Measurements from ENCODE around the gene PLXNC1. TPM values are rescaled to one million over a fixed set of nuclear protein-coding genes. Genes with fewer than 3 reads are reported as not detected.
A peak's percentile ranks its signal among the peaks of the same experiment; 100 is the strongest.

Gene PLXNC1
- total and polyA plus RNA-seq, 5 experiments from 2014 or later, result 2.9 to 9.4 (median 4.1) TPM

DNA sequence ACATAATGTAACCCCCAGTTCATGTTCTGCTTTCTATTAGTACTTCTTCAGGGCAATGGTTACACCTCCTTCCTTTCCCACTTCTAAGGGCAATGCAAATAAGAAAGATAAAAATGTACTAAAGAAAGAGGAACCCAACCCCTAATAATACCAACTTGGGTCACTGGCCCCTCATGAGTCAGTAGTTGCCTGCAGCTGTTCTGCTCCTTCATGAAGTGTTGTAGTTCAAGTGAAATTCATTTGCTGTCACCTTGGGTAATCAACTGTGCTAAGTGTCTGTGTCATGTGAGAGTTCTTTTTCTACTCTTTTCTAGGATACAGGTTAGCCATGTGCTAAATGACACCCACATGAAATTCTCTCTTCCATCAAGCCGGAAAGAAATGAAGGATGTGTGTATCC lies 91.8 kb downstream of the PLXNC1 start:
- H3K36me3 Mint-ChIP-seq, result peaks cover 0 to 48% (median 26%) of the 10 kb centered on the region in 3 donors
- DNase-seq, result no peak
- H3K4me3 Mint-ChIP-seq, result no peak overlapping the region
- H3K9me3 Mint-ChIP-seq, result no peaks in the 10 kb centered on the region
- H3K27ac Mint-ChIP-seq, result peak overlapping the region in 2 of 10 donors; percentile 2 to 45
- no peaks in the 10 kb centered on the region for H3K27me3 Mint-ChIP-seq
- POLR2A ChIA-PET, result no interaction called here
- H3K4me1 Mint-ChIP-seq, result peaks cover 8 to 50% (median 13%) of the 10 kb centered on the region in 4 donors
- peak in 1 of 2 donors; percentile 49 for ATAC-seq

DNA sequence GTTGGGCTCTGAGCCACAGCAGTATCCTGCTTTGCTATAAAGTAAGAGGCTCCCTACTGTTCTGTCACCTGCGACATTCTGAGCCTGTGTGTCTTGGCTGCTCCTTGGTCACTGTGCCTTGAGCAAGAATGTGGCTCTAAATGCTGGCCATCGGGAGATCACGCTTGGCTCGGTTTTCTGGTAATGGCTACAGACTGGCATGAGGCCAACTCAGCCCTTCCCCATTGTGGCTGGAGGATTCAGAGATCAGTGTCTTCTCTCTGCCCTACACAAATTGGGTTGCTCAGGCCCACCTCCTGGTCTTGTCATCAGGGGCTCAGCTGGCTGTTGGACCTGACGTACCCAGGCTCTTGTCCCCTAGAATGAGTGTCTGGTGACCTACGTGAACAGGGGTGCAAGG lies 94.5 kb downstream of the PLXNC1 start:
- DNase-seq (no peak), ATAC-seq (no peak)
- no peaks in the 10 kb centered on the region for H3K9me3 Mint-ChIP-seq
- POLR2A ChIA-PET, result interaction anchor here (0.6 kb wide), 1 partner anchor 28 kb away, joined by 3 read pairs; no protein-coding TSS in a partner anchor
- no peak overlapping the region for H3K27ac Mint-ChIP-seq
- peaks cover 0 to 40% (median 12%) of the 10 kb centered on the region in 3 donors for H3K36me3 Mint-ChIP-seq
- no peaks in the 10 kb centered on the region for H3K27me3 Mint-ChIP-seq
- peaks cover 8 to 67% (median 24%) of the 10 kb centered on the region in 4 donors for H3K4me1 Mint-ChIP-seq
- no peak overlapping the region for H3K4me3 Mint-ChIP-seq

DNA sequence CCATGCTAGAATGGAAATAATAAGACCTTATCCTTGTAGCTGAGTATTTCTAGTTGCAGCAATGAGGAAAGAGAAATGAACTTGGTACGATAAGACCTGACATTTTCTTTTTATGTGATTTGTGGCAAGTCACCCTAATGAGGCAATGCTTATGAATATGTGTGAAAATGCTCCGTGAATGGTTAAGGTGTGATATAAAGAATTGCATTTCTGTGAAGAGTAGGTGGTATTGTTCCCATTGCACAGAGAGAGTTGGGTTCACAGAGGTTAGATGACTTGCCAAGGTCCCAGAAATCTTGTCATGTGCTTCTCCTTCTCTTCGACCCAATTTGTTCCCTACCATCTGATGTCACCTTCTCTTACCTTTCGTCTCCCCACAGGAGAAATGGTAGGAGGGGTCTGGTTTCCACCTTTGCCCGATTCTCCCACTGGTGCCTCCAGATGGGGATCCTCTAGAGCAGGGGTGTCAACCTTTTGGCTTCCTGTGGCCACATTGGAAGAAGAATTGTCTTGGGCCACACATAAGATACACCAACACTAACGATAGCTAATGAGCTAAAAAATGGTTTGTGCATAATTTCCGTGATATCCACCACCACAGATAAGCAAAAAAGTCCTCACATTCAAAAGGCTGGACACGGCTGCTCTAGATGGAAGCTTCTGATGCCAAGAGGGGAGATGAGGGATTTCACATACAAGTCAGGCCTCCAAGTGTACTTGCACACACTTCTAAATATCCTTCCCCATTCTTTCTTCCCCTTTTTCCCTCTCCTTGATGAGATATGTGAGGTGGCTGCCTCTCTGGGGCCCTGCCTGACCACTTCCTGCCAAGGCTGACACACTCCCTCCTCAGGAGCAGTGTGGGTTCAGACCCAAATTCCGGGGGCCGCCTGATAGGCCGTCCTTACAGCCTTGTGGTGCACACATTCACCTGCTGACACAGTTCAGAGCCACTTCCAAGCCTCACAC lies 96.1 kb downstream of the PLXNC1 start:
- peak; percentile 41 to 78 for ATAC-seq
- Mint-ChIP-seq H3K36me3 (peaks cover 0 to 43% (median 23%) of the 10 kb centered on the region in 3 donors), H3K4me3 (peak overlapping the region in 7 of 10 donors; percentile 12 to 58 (median 49)), H3K27me3 (no peaks in the 10 kb centered on the region), H3K27ac (peak overlapping the region in 8 of 10 donors; percentile 51 to 88 (median 71)), H3K9me3 (no peaks in the 10 kb centered on the region), H3K4me1 (peaks cover 8 to 62% (median 24%) of the 10 kb centered on the region in 4 donors)
- POLR2A ChIA-PET, result interaction anchor here (1.0 kb wide), 1 partner anchor 119 kb away, joined by 3 read pairs; no protein-coding TSS in a partner anchor
- DNase-seq, result peak in 3 of 10 donors; percentile 15 to 42 (median 16)

DNA sequence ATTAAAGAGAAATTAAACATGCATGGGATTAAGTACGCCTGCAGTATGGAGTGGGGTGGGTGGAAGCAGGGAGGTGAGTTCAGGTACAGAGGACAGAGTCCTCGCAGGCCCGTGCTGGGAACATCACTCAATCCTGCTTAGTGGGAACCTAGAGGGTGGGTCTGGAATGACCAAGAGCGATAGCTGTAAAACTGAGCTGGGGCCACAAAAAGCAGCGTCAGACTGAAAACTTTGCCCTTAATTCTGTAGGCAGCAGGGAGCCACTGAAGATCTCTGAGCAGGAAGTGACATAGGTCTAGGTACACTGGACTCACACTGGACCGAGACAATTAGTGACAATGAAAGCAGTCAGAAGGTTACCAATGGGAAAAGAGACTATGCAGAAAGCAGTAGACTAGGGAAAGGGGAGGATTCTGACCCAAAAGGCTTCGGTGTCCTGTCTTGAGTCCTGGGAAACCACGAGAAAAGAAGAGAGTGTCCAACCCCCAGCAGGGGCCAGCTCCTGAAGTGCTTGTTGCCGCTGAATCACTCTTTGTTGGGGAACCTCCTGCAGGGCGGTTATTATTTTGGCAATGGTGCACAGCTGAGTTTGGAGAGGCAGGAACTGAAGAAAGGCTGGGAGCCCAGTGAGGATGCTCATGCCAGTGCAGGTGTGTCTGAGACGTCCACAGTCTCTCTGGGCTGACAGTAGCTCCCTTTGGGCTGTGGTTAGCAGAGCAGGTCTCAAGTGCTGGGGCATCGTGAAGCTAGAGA lies 97.4 kb downstream of the PLXNC1 start:
- Mint-ChIP-seq H3K27ac (peak overlapping the region in 4 of 10 donors; percentile 53 to 88 (median 73)), H3K27me3 (no peaks in the 10 kb centered on the region), H3K4me1 (peaks cover 10 to 48% (median 24%) of the 10 kb centered on the region in 4 donors), H3K9me3 (no peaks in the 10 kb centered on the region), H3K36me3 (peaks cover 0 to 37% (median 18%) of the 10 kb centered on the region in 3 donors), H3K4me3 (peak overlapping the region in 1 of 10 donors; percentile 4)
- ATAC-seq, result no peak
- no peak for DNase-seq
- POLR2A ChIA-PET, result interaction anchor here (0.7 kb wide), 1 partner anchor 9 kb away, joined by 4 read pairs; no protein-coding TSS in a partner anchor

DNA sequence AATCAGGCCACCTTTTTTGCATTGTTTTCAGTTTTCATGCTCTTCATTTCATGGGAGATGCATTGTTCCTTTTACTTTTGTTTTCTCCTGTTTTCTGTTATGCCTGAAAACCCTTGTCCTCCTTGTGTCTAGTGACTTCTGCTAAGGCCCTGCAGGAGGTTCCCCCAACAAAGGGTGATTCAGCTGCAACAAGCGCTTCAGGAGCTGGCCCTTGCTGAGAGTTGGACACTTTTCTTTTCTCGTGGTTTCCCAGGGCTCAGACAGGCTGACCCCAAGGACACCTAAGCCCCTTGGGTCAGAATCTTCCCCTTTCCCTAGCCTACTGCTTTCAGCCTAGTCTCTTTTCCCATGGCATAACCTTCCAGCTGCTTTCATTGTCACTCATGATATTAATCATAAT lies 98.9 kb downstream of the PLXNC1 start:
- ATAC-seq (no peak), DNase-seq (no peak)
- Mint-ChIP-seq H3K4me3 (no peak overlapping the region), H3K9me3 (no peaks in the 10 kb centered on the region), H3K4me1 (peaks cover 10 to 39% (median 24%) of the 10 kb centered on the region in 4 donors), H3K27ac (peak overlapping the region in 1 of 10 donors; percentile 17), H3K36me3 (peaks cover 0 to 39% (median 20%) of the 10 kb centered on the region in 3 donors), H3K27me3 (no peaks in the 10 kb centered on the region)
- POLR2A ChIA-PET, result no interaction called here

DNA sequence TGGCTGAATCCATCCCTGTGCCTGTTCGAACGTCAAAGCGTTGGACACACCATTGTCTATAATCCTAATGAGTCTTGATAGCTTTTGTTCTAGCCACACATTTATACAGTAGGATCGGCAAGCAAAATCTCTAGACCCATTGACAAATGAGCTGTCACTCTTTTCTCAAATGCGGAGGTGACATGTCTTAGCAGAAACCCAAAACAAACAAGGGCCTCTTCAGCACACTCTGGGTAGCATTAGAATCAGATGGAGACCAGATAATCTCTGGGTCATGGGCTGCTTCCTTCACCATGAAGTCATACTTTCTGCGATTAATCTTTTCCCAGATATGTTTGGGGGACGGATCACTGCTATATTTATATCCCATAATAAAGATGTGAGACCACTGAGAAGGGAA lies 100.2 kb downstream of the PLXNC1 start:
- Mint-ChIP-seq H3K27me3 (no peaks in the 10 kb centered on the region), H3K36me3 (peaks cover 0 to 42% (median 20%) of the 10 kb centered on the region in 3 donors), H3K4me3 (no peak overlapping the region), H3K9me3 (no peaks in the 10 kb centered on the region), H3K4me1 (peaks cover 10 to 33% (median 24%) of the 10 kb centered on the region in 4 donors), H3K27ac (no peak overlapping the region)
- POLR2A ChIA-PET, result interaction anchor here (0.7 to 1.0 kb wide), 2 partner anchors 13 to 125 kb away, joined by 3 to 4 read pairs; no protein-coding TSS in a partner anchor
- DNase-seq, result no peak
- ATAC-seq, result no peak

DNA sequence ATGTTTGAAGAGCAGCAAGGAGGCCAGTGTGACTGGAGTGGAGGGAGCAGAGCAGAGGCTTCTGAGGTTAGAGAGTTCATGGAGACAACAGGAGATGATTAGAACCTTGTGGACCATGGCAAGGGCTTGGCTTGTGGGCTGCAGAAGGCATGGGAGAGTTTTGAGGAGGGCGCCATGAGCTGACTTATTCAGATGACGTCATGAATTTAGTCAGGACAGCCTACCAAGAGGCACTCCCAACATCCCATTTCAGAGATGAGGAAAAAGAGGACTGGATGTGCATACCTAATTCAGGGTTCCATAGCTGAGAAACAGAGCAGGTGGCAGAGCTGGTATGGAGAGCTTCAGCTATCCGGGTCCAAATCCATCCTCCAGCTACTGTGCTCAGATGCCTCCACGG lies 101.8 kb downstream of the PLXNC1 start:
- no peaks in the 10 kb centered on the region for H3K9me3 Mint-ChIP-seq
- DNase-seq, result no peak
- H3K4me3 Mint-ChIP-seq, result no peak overlapping the region
- ATAC-seq, result no peak
- peaks cover 0 to 56% (median 25%) of the 10 kb centered on the region in 3 donors for H3K36me3 Mint-ChIP-seq
- no peaks in the 10 kb centered on the region for H3K27me3 Mint-ChIP-seq
- POLR2A ChIA-PET, result no interaction called here
- peak overlapping the region in 1 of 10 donors; percentile 82 for H3K27ac Mint-ChIP-seq
- H3K4me1 Mint-ChIP-seq, result peaks cover 2 to 18% (median 11%) of the 10 kb centered on the region in 4 donors

DNA sequence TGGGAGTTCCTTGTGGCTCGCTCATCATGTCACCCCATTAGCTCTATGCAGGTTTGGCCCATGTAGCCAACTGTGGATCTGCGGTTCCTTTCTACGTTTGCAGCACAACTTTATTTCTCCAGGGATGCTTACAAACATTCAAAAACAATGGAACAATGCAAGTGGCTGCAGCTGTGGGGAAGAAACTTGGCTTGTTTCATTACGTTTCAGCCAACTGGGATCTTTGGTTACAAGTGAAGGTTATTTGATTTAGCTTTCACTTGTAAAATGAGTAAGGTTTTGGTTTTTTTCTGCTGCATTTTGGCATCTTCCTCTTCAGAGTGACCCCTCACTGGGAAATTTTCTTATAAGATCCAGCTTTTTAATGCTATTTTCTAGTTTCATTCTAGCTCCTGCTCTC lies 105.9 kb downstream of the PLXNC1 start:
- H3K4me1 Mint-ChIP-seq, result peaks cover 0 to 4% (median 0%) of the 10 kb centered on the region in 4 donors
- no peak overlapping the region for H3K27ac Mint-ChIP-seq
- no peaks in the 10 kb centered on the region for H3K9me3 Mint-ChIP-seq
- POLR2A ChIA-PET, result interaction anchor here (1.4 kb wide), 1 partner anchor 9 kb away, joined by 3 read pairs; no protein-coding TSS in a partner anchor
- ATAC-seq (no peak), DNase-seq (no peak)
- peaks cover 0 to 56% (median 25%) of the 10 kb centered on the region in 3 donors for H3K36me3 Mint-ChIP-seq
- H3K27me3 Mint-ChIP-seq, result no peaks in the 10 kb centered on the region
- no peak overlapping the region for H3K4me3 Mint-ChIP-seq

DNA sequence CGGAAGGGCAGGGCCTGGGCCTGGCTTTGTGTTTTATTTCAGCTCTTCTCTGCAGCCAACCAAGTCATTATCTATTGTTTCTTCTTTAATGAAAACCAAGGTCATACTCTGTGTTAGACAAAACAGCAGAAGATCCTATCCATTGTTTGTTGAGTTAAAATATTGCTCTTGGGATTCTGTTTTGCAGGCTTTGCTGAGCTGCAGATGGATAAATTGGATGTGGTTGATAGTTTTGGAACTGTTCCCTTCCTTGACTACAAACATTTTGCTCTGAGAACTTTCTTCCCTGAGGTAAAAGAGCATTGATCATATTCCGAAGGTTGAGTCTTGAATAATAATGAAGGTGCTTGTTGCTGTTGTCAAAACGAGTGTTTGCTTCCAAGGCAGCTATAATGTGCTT lies 106.6 kb downstream of the PLXNC1 start:
- H3K36me3 Mint-ChIP-seq, result peaks cover 0 to 54% (median 24%) of the 10 kb centered on the region in 3 donors
- H3K9me3 Mint-ChIP-seq, result no peaks in the 10 kb centered on the region
- POLR2A ChIA-PET, result interaction anchor here (0.6 kb wide), 1 partner anchor 9 kb away, joined by 4 read pairs; no protein-coding TSS in a partner anchor
- no peaks in the 10 kb centered on the region for H3K27me3 Mint-ChIP-seq
- ATAC-seq (no peak), DNase-seq (no peak)
- no peak overlapping the region for H3K27ac Mint-ChIP-seq
- no peak overlapping the region for H3K4me3 Mint-ChIP-seq
- H3K4me1 Mint-ChIP-seq, result peaks cover 0 to 3% (median 0%) of the 10 kb centered on the region in 4 donors

DNA sequence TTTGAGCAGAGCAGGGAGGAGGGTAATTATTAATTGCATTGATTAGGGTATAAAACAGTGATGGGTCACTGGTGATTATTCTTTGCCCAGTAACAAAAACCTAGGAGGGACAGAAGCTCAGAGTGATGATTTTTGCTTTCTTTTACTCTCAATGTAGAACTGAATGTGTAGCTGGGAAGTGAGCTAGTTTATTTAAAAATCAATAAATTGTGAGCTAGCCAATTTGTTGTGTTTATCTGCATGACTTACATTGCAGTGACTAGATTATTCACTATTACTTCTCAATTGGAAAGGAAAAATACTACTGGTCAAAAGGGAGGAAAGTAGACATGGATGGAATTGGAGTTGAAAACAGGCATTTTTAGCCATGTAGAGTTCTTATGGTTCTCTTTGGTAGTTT lies 107.1 kb downstream of the PLXNC1 start:
- DNase-seq (no peak), ATAC-seq (no peak)
- Mint-ChIP-seq H3K27ac (no peak overlapping the region), H3K36me3 (peaks cover 0 to 52% (median 22%) of the 10 kb centered on the region in 3 donors), H3K9me3 (no peaks in the 10 kb centered on the region), H3K4me1 (peaks cover 0 to 2% (median 0%) of the 10 kb centered on the region in 4 donors), H3K27me3 (no peaks in the 10 kb centered on the region), H3K4me3 (no peak overlapping the region)
- POLR2A ChIA-PET, result interaction anchor here (0.6 kb wide), 1 partner anchor 9 kb away, joined by 4 read pairs; no protein-coding TSS in a partner anchor

DNA sequence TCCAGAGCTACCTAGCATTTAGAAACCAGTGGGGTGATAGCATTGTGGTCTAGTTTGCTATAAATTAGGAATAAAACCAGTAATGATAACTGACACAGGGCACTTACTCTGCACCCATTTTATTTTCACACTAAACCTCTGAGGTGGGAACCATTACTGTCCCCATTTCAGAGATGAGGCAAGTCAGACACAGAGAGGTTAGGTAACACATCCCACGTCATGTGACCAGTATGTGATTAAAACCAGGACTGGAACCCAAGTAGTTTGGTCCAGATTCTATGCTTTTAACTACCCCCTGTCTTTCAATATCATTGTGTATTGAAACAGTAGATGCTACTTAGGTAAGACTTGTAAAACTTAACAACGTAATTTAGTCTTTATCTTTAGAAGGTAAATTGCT lies 110.2 kb downstream of the PLXNC1 start:
- Mint-ChIP-seq H3K36me3 (peaks cover 0 to 33% (median 19%) of the 10 kb centered on the region in 3 donors), H3K9me3 (no peaks in the 10 kb centered on the region), H3K4me3 (no peak overlapping the region), H3K27me3 (no peaks in the 10 kb centered on the region), H3K27ac (no peak overlapping the region), H3K4me1 (peaks cover 8 to 25% (median 19%) of the 10 kb centered on the region in 4 donors)
- ATAC-seq (no peak), DNase-seq (no peak)
- POLR2A ChIA-PET, result no interaction called here

DNA sequence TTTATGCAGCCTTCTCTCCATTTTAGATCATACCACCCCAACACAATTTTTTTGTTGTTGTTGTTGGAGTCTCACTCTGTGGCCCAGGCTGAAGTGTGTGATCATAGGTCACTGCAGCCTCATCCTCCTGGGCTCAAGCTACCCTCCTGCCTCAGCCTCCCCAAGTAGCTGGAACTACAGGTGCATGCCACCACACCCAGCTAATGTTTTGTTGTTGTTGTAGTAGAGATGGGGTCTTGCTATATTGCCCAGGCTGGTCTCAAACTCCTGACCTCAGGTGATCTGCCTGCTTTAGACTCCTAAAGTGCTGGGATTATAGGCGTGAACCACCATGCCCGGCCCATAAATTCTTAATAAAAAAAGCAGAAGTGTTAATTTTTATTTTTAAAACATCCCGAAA lies 111.6 kb downstream of the PLXNC1 start:
- Mint-ChIP-seq H3K27me3 (no peaks in the 10 kb centered on the region), H3K4me1 (peaks cover 9 to 37% (median 27%) of the 10 kb centered on the region in 4 donors), H3K27ac (peak overlapping the region in 1 of 10 donors; percentile 24), H3K4me3 (no peak overlapping the region), H3K36me3 (peaks cover 0 to 22% (median 16%) of the 10 kb centered on the region in 3 donors), H3K9me3 (no peaks in the 10 kb centered on the region)
- DNase-seq (no peak), ATAC-seq (no peak)
- POLR2A ChIA-PET, result no interaction called here
